Endothelial cell of umbilical vein (primary cell): ENCODE data around the gene SS18L1.
"Not testable (repeated sequence)": the region's sequence is repeated elsewhere in the genome, so short reads cannot be mapped to it uniquely, and the experiment has no call there.

ENCODE experiments used
- POLR2A ChIP-seq: IDR thresholded peaks from 2 replicates; pipeline ENCODE4 v1.6.1; 2012; ENCODE audit warnings: low read depth, mild to moderate bottlenecking, control low read depth, low read length
- POLR2AphosphoS5 ChIP-seq: IDR thresholded peaks from 2 replicates; pipeline ENCODE4 v1.6.1; 2012; ENCODE audit warnings: low read depth, mild to moderate bottlenecking, control low read depth, low read length, moderate library complexity; ENCODE audit not compliant: insufficient read depth
- TF ChIP-seq, protein P1 (sequence below), 2 donors: IDR thresholded peaks; 1 replicate in 1 of 2; 2 replicates in 1 of 2; pipeline ENCODE4 v1.5.1; 2011; ENCODE audit warnings: low read length in 2 of 2, mild to moderate bottlenecking in 2 of 2, moderate library complexity in 2 of 2, control low read depth in 1 of 2, inconsistent platforms in 1 of 2, low read depth in 1 of 2; ENCODE audit not compliant: insufficient read depth in 1 of 2; ENCODE audit errors: extremely low read depth in 1 of 2

DNA sequence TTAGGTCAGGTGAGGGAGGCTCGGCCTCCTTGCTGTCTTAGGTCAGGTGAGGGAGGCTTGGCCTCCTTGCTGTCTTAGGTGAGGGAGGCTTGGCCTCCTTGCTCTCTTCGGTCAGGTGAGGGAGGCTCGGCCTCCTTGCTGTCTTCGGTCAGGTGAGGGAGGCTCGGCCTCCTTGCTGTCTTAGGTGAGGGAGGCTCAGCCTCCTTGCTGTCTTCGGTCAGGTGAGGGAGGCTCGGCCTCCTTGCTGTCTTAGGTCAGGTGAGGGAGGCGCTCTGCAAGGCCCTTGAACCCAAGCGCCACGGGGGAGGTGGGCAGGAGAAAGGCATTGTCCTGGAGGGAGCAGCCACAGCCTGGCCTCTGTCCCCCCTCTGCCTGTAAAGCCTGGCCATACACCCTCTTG, 4.8 kb downstream of the SS18L1 start:
- TF ChIP-seq, protein P1, sequence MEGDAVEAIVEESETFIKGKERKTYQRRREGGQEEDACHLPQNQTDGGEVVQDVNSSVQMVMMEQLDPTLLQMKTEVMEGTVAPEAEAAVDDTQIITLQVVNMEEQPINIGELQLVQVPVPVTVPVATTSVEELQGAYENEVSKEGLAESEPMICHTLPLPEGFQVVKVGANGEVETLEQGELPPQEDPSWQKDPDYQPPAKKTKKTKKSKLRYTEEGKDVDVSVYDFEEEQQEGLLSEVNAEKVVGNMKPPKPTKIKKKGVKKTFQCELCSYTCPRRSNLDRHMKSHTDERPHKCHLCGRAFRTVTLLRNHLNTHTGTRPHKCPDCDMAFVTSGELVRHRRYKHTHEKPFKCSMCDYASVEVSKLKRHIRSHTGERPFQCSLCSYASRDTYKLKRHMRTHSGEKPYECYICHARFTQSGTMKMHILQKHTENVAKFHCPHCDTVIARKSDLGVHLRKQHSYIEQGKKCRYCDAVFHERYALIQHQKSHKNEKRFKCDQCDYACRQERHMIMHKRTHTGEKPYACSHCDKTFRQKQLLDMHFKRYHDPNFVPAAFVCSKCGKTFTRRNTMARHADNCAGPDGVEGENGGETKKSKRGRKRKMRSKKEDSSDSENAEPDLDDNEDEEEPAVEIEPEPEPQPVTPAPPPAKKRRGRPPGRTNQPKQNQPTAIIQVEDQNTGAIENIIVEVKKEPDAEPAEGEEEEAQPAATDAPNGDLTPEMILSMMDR (IDR thresholded peaks at IDR 0.05; ENCODE audit: extremely low read depth in 1 of 2, insufficient read depth in 1 of 2, low read depth in 1 of 2, low read length in 2 of 2): not testable (repeated sequence)
- TF ChIP-seq POLR2AphosphoS5, POLR2A: not testable (repeated sequence)
